ENCODE results near the gene TOE1. TPM values are rescaled to one million over a fixed set of nuclear protein-coding genes. Genes with fewer than 3 reads are reported as not detected.

TOE1 gene
- total RNA-seq, 1 experiment from 2014 or later, result 11.5 TPM

DNA sequence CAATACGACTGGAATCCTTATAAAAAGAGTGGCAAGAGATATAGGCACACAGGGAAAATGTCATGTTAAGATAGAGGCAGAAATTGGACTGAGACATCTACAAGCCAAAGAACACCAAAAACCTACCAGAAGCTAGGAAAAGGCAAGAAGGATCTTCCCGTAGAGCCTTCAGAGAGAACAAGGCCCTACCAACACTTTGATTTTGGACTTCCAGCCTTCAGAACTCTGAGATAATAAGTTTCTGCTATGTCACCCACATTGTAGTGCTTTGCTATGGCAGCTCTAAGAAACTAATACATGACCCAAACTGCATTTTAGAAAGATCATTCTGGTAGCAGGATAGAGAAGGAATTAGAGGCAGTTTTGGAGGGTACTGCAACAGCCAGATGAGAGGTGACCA, 24.3 kb downstream of the TOE1 start:
- TF ChIP-seq ZNF274 (IDR thresholded peaks at IDR 0.05; ENCODE audit: low read depth, low read length) (no peak), EGR1 (IDR thresholded peaks at IDR 0.05; ENCODE audit: low read depth) (no peak), ZFX (IDR thresholded peaks at IDR 0.05) (no peak), TCF7L2 (IDR thresholded peaks at IDR 0.05; ENCODE audit: borderline replicate concordance, extremely low read depth, insufficient read depth, insufficient read length) (no peak), SRF (IDR thresholded peaks at IDR 0.05; ENCODE audit: low read depth) (no peak), POLR2AphosphoS5 (IDR thresholded peaks at IDR 0.05; ENCODE audit: low read depth, low read length) (no peak), EZH2 (IDR thresholded peaks at IDR 0.05) (no peak), RAD21 (IDR thresholded peaks at IDR 0.05; ENCODE audit: low read depth) (no peak), CEBPB (IDR thresholded peaks at IDR 0.05; ENCODE audit: low read depth) (no peak)
- TF ChIP-seq, protein P1, sequence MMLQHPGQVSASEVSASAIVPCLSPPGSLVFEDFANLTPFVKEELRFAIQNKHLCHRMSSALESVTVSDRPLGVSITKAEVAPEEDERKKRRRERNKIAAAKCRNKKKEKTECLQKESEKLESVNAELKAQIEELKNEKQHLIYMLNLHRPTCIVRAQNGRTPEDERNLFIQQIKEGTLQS (IDR thresholded peaks at IDR 0.05), result no peak
- TF ChIP-seq, protein P2, sequence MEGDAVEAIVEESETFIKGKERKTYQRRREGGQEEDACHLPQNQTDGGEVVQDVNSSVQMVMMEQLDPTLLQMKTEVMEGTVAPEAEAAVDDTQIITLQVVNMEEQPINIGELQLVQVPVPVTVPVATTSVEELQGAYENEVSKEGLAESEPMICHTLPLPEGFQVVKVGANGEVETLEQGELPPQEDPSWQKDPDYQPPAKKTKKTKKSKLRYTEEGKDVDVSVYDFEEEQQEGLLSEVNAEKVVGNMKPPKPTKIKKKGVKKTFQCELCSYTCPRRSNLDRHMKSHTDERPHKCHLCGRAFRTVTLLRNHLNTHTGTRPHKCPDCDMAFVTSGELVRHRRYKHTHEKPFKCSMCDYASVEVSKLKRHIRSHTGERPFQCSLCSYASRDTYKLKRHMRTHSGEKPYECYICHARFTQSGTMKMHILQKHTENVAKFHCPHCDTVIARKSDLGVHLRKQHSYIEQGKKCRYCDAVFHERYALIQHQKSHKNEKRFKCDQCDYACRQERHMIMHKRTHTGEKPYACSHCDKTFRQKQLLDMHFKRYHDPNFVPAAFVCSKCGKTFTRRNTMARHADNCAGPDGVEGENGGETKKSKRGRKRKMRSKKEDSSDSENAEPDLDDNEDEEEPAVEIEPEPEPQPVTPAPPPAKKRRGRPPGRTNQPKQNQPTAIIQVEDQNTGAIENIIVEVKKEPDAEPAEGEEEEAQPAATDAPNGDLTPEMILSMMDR (IDR thresholded peaks at IDR 0.05 in 2 of 3, conservative IDR thresholded peaks at IDR 0.05 in 1 of 3; ENCODE audit: borderline replicate concordance in 1 of 3, insufficient read depth in 1 of 3, low read depth in 2 of 3, low read length in 2 of 3), result no peak
- no peaks in the 10 kb centered on the region for H3K27me3 ChIP-seq (ENCODE audit: insufficient read depth, low read length)
- no peaks in the 10 kb centered on the region for H3K79me2 ChIP-seq (ENCODE audit: insufficient read depth, low read length)
- intact Hi-C loops (cut with micrococcal nuclease), result no loop called here
- ChIA-PET RAD21 (ENCODE audit: low non-redundant PET in 1 of 2, low total read pairs in 2 of 2, uncharacterized antibody in 2 of 2, unreplicated experiment in 2 of 2) (no interaction called here), CTCF (no interaction called here), POLR2A (no interaction called here)
- no peak for ATAC-seq
- no TSS peak for BruUV-seq (replicated peaks)
- H3K4me3 ChIP-seq (replicated peaks in 1 of 2; ENCODE audit: low read depth in 1 of 2, low read length in 2 of 2), result no peak overlapping the region
- H3K36me3 ChIP-seq (ENCODE audit: control insufficient read depth in 1 of 2, insufficient read depth in 2 of 2, low read length in 2 of 2), result no peaks in the 10 kb centered on the region
- H3K9me2 ChIP-seq (ENCODE audit: insufficient read depth), result no peaks in the 10 kb centered on the region
- no peaks in the 10 kb centered on the region for H3K9me3 ChIP-seq (ENCODE audit: control insufficient read depth in 1 of 2, insufficient read depth in 1 of 2, low read depth in 1 of 2, low read length in 2 of 2)
- H3K27ac ChIP-seq (ENCODE audit: low read depth, low read length), result no peak overlapping the region
- peaks cover 0 to 3% of the 10 kb centered on the region in 2 experiments; a peak in 1 of 4 replicates for H3K4me1 ChIP-seq (ENCODE audit: control insufficient read depth in 1 of 2, insufficient read depth in 2 of 2, low read length in 2 of 2)
- DNase-seq (ENCODE audit: low read depth, low spot score), result no peak
- no peak overlapping the region for H2AFZ ChIP-seq (ENCODE audit: low read depth, low read length, poor library complexity, severe bottlenecking)
- H4K20me1 ChIP-seq (ENCODE audit: insufficient read depth), result no peaks in the 10 kb centered on the region
- no peak overlapping the region for H3K9ac ChIP-seq (ENCODE audit: low read length)
- H3K4me2 ChIP-seq (ENCODE audit: low read length), result no peak overlapping the region

Data from HCT116 (cell line).